Peyer's patch (tissue), 4 donors: Measurements from ENCODE around the gene GARIN5A.

ENCODE experiments used
- POLR2A ChIP-seq, 2 donors: fragments of 450-650 bp; IDR thresholded peaks; one replicate each; pipeline ENCODE4 v1.5.1; 2017; ENCODE audit warnings: antibody characterized with exemption in 2 of 2, mild to moderate bottlenecking in 2 of 2, moderate library complexity in 2 of 2
- TF ChIP-seq, protein P1 (sequence below), 6 experiments: fragments of 450-650 bp in 4 of 6; fragments of 200-600 bp in 2 of 6; sonication (generic) in 1 of 6; IDR thresholded peaks; one replicate each; pipeline ENCODE4 v1.5.1; 2017 to 2019; ENCODE audit warnings: antibody characterized with exemption in 6 of 6, mild to moderate bottlenecking in 3 of 6, moderate library complexity in 1 of 6

GRCh38 chr19:50430888-50431342, 45.7 kb downstream of the GARIN5A start:
- no peak for TF ChIP-seq POLR2A (IDR thresholded peaks at IDR 0.05)
- TF ChIP-seq, protein P1, sequence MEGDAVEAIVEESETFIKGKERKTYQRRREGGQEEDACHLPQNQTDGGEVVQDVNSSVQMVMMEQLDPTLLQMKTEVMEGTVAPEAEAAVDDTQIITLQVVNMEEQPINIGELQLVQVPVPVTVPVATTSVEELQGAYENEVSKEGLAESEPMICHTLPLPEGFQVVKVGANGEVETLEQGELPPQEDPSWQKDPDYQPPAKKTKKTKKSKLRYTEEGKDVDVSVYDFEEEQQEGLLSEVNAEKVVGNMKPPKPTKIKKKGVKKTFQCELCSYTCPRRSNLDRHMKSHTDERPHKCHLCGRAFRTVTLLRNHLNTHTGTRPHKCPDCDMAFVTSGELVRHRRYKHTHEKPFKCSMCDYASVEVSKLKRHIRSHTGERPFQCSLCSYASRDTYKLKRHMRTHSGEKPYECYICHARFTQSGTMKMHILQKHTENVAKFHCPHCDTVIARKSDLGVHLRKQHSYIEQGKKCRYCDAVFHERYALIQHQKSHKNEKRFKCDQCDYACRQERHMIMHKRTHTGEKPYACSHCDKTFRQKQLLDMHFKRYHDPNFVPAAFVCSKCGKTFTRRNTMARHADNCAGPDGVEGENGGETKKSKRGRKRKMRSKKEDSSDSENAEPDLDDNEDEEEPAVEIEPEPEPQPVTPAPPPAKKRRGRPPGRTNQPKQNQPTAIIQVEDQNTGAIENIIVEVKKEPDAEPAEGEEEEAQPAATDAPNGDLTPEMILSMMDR (IDR thresholded peaks at IDR 0.05): no peak
